Measurements from ENCODE around the gene ATP5MG.

The ATP5MG gene

GRCh38 chr11:118450451-118450850 is 49.0 kb downstream of the ATP5MG start:
- H3K36me3 ChIP-seq (ENCODE audit: control insufficient read depth, insufficient read depth, low read length) = no peaks in the 10 kb centered on the region
- no peaks in the 10 kb centered on the region for H3K9me3 ChIP-seq (ENCODE audit: control insufficient read depth, low read length)
- H3K9ac ChIP-seq (ENCODE audit: low read length) = no peak overlapping the region
- no peaks in the 10 kb centered on the region for H3K27me3 ChIP-seq (ENCODE audit: control insufficient read depth, insufficient read depth, low read length)
- H3K4me1 ChIP-seq (ENCODE audit: control insufficient read depth, insufficient read depth, low read length) = no peaks in the 10 kb centered on the region
- no peak overlapping the region for H3K4me3 ChIP-seq (ENCODE audit: low read length)

Measured in mucosa of stomach (tissue), 1 donor.